DND-41 (cell line): ENCODE measurements around the gene IL17RB.

Experiments
- EZH2 ChIP-seq: IDR thresholded peaks from 3 replicates; pipeline ENCODE4 v1.6.1; 2012; ENCODE audit warnings: borderline replicate concordance, low read depth, mild to moderate bottlenecking, moderate library complexity, low read length, inconsistent platforms; ENCODE audit not compliant: severe bottlenecking
- TF ChIP-seq, protein P1 (sequence below): IDR thresholded peaks from 2 replicates; pipeline ENCODE4 v1.5.1; 2012; ENCODE audit warnings: borderline replicate concordance, low read length, moderate library complexity, mild to moderate bottlenecking; ENCODE audit not compliant: poor library complexity, severe bottlenecking; ENCODE audit errors: extremely low read depth

DNA sequence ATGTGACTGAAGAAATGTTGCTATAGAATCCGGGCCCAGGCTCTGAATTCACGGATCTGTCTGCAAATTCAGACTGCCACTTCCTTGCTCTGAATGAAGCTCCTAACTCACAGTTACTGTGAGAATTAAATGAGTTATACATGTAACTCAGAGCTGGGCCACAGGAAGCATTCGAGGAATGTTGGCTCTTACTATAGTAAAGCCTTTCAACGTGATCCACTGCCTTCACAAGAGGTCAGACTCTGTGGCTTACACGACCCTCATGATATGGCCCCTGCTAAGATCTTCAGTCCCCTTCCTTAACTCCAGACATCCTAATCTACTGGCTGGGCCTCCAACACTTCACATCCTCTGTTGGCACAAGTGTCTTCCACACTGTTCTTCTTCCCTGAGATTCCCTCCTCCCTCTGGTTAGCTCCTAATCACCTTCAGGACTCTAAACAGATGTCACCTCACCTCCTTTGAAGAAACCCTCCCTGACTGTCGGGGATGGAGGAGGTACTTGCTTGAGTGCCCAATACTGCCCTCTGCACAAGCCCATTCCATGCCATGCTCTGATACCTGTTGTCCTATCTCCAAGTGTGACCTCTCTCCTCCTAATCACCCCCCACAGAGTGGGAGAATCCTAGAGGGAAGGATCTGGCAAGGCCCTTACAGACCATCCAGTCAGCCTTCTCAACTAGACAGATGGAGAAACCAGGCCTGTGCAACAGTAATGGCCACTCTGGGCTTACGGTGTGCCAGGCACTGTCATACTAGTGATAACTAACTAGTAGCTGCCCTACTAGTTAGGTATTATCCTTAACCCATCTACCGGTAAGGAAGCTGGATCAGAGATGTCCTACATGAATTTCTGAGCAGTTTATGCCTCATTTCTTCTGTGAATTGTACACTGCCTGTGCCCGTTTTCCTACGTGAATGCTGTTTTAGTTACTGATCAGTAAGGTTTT, 34.3 kb downstream of the IL17RB start:
- TF ChIP-seq EZH2: no peak
- TF ChIP-seq, protein P1, sequence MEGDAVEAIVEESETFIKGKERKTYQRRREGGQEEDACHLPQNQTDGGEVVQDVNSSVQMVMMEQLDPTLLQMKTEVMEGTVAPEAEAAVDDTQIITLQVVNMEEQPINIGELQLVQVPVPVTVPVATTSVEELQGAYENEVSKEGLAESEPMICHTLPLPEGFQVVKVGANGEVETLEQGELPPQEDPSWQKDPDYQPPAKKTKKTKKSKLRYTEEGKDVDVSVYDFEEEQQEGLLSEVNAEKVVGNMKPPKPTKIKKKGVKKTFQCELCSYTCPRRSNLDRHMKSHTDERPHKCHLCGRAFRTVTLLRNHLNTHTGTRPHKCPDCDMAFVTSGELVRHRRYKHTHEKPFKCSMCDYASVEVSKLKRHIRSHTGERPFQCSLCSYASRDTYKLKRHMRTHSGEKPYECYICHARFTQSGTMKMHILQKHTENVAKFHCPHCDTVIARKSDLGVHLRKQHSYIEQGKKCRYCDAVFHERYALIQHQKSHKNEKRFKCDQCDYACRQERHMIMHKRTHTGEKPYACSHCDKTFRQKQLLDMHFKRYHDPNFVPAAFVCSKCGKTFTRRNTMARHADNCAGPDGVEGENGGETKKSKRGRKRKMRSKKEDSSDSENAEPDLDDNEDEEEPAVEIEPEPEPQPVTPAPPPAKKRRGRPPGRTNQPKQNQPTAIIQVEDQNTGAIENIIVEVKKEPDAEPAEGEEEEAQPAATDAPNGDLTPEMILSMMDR: no peak
